Cardiac fibroblast (primary cell): ENCODE data around the gene CCDC33.

Experiments
- DNase-seq, 2 donors: peaks; one replicate each; pipeline versions ENCODE4 v3.0.0 to v3.0.0-alpha.2; 2010; ENCODE audit warnings: low read depth in 2 of 2
- H3K4me3 ChIP-seq, 2 donors: replicated peaks in 1 of 2; 1 replicate in 1 of 2; 2 replicates in 1 of 2; pipeline ENCODE4 v1.5.1; 2011; ENCODE audit warnings: low read depth in 2 of 2, low read length in 2 of 2, mild to moderate bottlenecking in 2 of 2, moderate library complexity in 1 of 2
- TF ChIP-seq, protein P1 (sequence below): IDR thresholded peaks from one replicate; pipeline ENCODE4 v1.5.1; 2011; ENCODE audit warnings: low read depth, mild to moderate bottlenecking, low read length, inconsistent platforms

The CCDC33 gene

DNA sequence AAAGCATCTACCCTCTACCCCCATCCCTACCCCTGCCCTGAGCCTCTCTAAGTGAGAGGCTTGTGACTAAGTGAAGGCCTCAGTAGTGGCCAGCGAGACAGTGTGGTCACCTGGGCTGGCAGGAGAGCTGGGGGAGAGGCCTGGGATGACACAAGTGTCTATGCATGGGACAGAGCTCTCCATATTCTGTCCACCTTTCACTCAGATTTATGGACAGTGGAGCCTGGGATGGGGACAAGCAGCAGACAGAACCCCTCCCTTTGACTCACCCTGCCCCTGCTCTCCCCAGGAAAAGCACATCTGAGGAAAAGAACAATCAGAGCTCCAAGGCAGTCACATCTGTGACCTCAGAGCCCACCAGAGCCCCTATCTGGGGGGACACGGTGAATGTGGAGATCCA is 26.0 kb downstream of the CCDC33 start:
- TF ChIP-seq, protein P1, sequence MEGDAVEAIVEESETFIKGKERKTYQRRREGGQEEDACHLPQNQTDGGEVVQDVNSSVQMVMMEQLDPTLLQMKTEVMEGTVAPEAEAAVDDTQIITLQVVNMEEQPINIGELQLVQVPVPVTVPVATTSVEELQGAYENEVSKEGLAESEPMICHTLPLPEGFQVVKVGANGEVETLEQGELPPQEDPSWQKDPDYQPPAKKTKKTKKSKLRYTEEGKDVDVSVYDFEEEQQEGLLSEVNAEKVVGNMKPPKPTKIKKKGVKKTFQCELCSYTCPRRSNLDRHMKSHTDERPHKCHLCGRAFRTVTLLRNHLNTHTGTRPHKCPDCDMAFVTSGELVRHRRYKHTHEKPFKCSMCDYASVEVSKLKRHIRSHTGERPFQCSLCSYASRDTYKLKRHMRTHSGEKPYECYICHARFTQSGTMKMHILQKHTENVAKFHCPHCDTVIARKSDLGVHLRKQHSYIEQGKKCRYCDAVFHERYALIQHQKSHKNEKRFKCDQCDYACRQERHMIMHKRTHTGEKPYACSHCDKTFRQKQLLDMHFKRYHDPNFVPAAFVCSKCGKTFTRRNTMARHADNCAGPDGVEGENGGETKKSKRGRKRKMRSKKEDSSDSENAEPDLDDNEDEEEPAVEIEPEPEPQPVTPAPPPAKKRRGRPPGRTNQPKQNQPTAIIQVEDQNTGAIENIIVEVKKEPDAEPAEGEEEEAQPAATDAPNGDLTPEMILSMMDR = no peak
- DNase-seq = no peak
- H3K4me3 ChIP-seq = no peak overlapping the region

GRCh38 chr15:74262625-74263024 is 26.5 kb downstream of the CCDC33 start:
- TF ChIP-seq, protein P1 = no peak
- DNase-seq = no peak
- no peak overlapping the region for H3K4me3 ChIP-seq

GRCh38 chr15:74263466-74263865 is 27.3 kb downstream of the CCDC33 start:
- no peak for DNase-seq
- TF ChIP-seq, protein P1 = no peak
- H3K4me3 ChIP-seq = no peak overlapping the region

DNA sequence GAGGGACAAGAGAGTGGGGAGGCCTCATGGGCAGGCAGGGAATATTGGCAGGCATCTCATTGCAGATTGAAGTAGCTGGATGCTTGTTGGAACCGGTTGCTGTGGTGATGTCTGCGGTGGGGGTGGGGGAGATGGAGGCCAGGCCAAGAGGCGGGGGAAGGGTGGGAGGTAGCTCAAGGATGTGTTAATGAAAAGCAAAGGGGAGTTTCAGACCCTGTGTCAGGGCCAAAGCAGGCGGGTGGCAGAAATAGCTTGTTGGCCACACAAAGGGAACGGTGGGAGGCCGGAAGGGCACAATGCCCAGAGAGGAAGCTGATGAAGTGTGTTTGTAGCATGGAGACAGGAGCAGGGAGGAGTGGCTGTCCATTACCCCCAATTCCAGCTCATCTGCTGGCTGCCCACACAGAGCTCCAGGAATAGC is 28.0 kb downstream of the CCDC33 start:
- no peak overlapping the region for H3K4me3 ChIP-seq
- no peak for DNase-seq
- TF ChIP-seq, protein P1 = no peak

DNA sequence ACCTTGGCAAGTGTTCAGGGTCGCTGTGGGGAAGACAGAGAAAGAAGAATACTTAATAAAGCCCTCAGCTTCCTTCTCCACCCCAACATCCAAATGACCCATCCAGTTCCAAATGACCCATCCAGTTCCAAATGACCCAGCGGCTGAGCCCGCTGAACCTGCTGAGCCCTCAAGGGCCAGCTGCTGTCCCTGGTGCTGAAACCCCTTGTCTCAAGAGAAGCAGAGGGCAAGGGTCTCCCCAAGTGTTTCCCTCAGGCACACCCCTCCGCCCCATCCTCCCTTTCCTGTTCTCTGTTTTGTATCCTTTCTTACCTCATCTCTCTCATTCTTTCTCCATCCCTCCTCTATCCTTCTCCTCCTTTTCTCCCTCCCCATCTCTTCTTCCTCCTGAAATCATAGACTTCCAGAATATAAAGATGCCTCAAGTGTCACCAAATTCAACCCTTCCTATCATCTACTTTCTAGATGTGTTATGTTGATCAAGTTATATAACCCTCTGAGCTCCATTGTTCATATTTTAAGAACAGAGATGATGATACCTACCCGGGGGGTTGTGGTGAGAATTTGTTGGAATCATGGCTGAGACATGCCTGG is 29.0 kb downstream of the CCDC33 start:
- TF ChIP-seq, protein P1 = no peak
- DNase-seq = peak; percentile 39 to 46
- no peak overlapping the region for H3K4me3 ChIP-seq

DNA sequence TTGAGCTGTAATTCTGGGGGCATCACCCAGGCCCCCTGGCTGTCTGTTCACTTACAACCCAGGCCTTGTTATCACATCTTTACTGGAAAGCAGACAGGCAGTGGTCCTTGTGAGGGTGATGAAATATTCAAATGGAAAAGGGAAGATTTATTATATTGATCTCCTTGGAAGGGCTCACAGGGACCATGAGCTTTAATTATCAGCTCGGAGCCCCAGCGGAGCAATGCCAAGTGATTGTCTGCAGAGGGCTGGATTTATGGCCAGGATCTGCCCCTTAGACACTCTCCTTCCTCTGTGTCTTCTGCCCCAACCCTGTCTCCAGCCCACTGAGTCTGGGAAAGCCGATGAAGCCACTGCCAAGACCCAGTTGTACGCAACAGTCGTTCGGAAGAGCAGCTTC is 31.9 kb downstream of the CCDC33 start:
- TF ChIP-seq, protein P1 = no peak

More for the DNA sequence above, 31.9 kb downstream of the CCDC33 start:
- no peak overlapping the region for H3K4me3 ChIP-seq
- DNase-seq = no peak
